Measurements from ENCODE around the gene GCDH. TPM values are rescaled to one million over a fixed set of nuclear protein-coding genes. Genes with fewer than 3 reads are reported as not detected.

GCDH gene
- 13.3 and 19.8 TPM in 2 replicates for total RNA-seq (ENCODE audit: low replicate concordance)

GRCh38 chr19:12890787-12891552 is at the start of gene GCDH:
Gene GCDH (plus strand): TSS chr19:12891160. CDS start chr19:12891305, 145 bp downstream.

GRCh38 chr19:12881172-12881808 is 9.7 kb upstream of the GCDH start, which contains the start of gene DNASE2:
Gene DNASE2 (minus strand): TSS chr19:12881449. CDS start chr19:12881375, 74 bp downstream.

GRCh38 chr19:12886969-12887747 is 3.8 kb upstream of the GCDH start, which contains the start of gene KLF1:
Gene KLF1 (minus strand): TSS chr19:12887201. CDS start chr19:12887140, 61 bp downstream.

GRCh38 chr19:12933287-12934072 is 42.5 kb downstream of the GCDH start, which contains the start of gene FARSA:
Gene FARSA (minus strand): TSS chr19:12933711. CDS start chr19:12933696, 15 bp downstream.

GRCh38 chr19:12937927-12938778 is 47.2 kb downstream of the GCDH start, which contains the start of gene CALR:
Gene CALR (plus strand): TSS chr19:12938609. CDS start chr19:12938680, 71 bp downstream.

GRCh38 chr19:12945479-12946091 is 54.6 kb downstream of the GCDH start, which contains the start of gene RAD23A:
Gene RAD23A (plus strand): TSS chr19:12945862. CDS start chr19:12945949, 87 bp downstream.

Other genes with a start within 250 kb of the GCDH start
- gene MAN2B1, start 224.4 kb upstream of the GCDH start, total RNA-seq (ENCODE audit: low replicate concordance) = 29.1 and 32.4 TPM in 2 replicates
- 11.0 and 13.0 TPM in 2 replicates for gene WDR83, start 224.4 kb upstream of the GCDH start, total RNA-seq (ENCODE audit: low replicate concordance)
- gene DHPS, start 209.3 kb upstream of the GCDH start, total RNA-seq (ENCODE audit: low replicate concordance) = 57.6 and 65.5 TPM in 2 replicates
- not detected in 2 replicates for gene GNG14, start 203.2 kb upstream of the GCDH start, total RNA-seq (ENCODE audit: low replicate concordance)
- 2.8 and 8.0 TPM in 2 replicates for gene FBXW9, start 194.5 kb upstream of the GCDH start, total RNA-seq (ENCODE audit: low replicate concordance)
- gene TNPO2, start 167.2 kb upstream of the GCDH start, total RNA-seq (ENCODE audit: low replicate concordance) = 26.8 and 65.9 TPM in 2 replicates
- gene TRIR, start 156.5 kb upstream of the GCDH start, total RNA-seq (ENCODE audit: low replicate concordance) = 133 and 152 TPM in 2 replicates
- gene GET3, start 153.7 kb upstream of the GCDH start, total RNA-seq (ENCODE audit: low replicate concordance) = 107 and 190 TPM in 2 replicates
- gene BEST2, start 139.4 kb upstream of the GCDH start, total RNA-seq (ENCODE audit: low replicate concordance) = not detected in 2 replicates
- gene HOOK2, start 115.6 kb upstream of the GCDH start, total RNA-seq (ENCODE audit: low replicate concordance) = 15.7 and 18.7 TPM in 2 replicates
- gene JUNB, start 99.7 kb upstream of the GCDH start, total RNA-seq (ENCODE audit: low replicate concordance) = 33.2 and 138 TPM in 2 replicates
- 169 and 248 TPM in 2 replicates for gene PRDX2, start 89.4 kb upstream of the GCDH start, total RNA-seq (ENCODE audit: low replicate concordance)
- 0.30 TPM in 1 of 2 replicates, not detected in the other for gene THSD8, start 89.1 kb upstream of the GCDH start, total RNA-seq (ENCODE audit: low replicate concordance)
- 9.7 and 15.9 TPM in 2 replicates for gene RNASEH2A, start 84.6 kb upstream of the GCDH start, total RNA-seq (ENCODE audit: low replicate concordance)
- gene RTBDN, start 56.6 kb upstream of the GCDH start, total RNA-seq (ENCODE audit: low replicate concordance) = not detected in 2 replicates
- 0.35 TPM in 1 of 2 replicates, not detected in the other for gene MAST1, start 52.6 kb upstream of the GCDH start, total RNA-seq (ENCODE audit: low replicate concordance)
- 25.7 and 31.3 TPM in 2 replicates for gene DNASE2, start 9.7 kb upstream of the GCDH start, total RNA-seq (ENCODE audit: low replicate concordance)
- 0.12 TPM in 1 of 2 replicates, not detected in the other for gene KLF1, start 4.0 kb upstream of the GCDH start, total RNA-seq (ENCODE audit: low replicate concordance)
- gene SYCE2, start 28.1 kb downstream of the GCDH start, total RNA-seq (ENCODE audit: low replicate concordance) = 0.08 TPM in 1 of 2 replicates, not detected in the other
- 38.4 and 44.9 TPM in 2 replicates for gene FARSA, start 42.6 kb downstream of the GCDH start, total RNA-seq (ENCODE audit: low replicate concordance)
- gene CALR, start 47.4 kb downstream of the GCDH start, total RNA-seq (ENCODE audit: low replicate concordance) = 1,958 and 2,935 TPM in 2 replicates
- 53.6 and 59.7 TPM in 2 replicates for gene RAD23A, start 54.7 kb downstream of the GCDH start, total RNA-seq (ENCODE audit: low replicate concordance)
- gene GADD45GIP1, start 66.1 kb downstream of the GCDH start, total RNA-seq (ENCODE audit: low replicate concordance) = 21.4 and 38.0 TPM in 2 replicates
- 0.08 TPM in 1 of 2 replicates, not detected in the other for gene DAND5, start 78.4 kb downstream of the GCDH start, total RNA-seq (ENCODE audit: low replicate concordance)
- gene NFIX, start 104.3 kb downstream of the GCDH start, total RNA-seq (ENCODE audit: low replicate concordance) = 42.4 and 45.6 TPM in 2 replicates
- gene LYL1, start 211.7 kb downstream of the GCDH start, total RNA-seq (ENCODE audit: low replicate concordance) = 8.6 TPM in 1 of 2 replicates, not detected in the other
- gene TRMT1, start 225.6 kb downstream of the GCDH start, total RNA-seq (ENCODE audit: low replicate concordance) = 26.3 and 41.8 TPM in 2 replicates
- 31.9 and 47.0 TPM in 2 replicates for gene NACC1, start 227.1 kb downstream of the GCDH start, total RNA-seq (ENCODE audit: low replicate concordance)

Measured in smooth muscle cell of the coronary artery (primary cell).